ENCODE results near the gene FBXL14. TPM values are rescaled to one million over a fixed set of nuclear protein-coding genes. Genes with fewer than 3 reads are reported as not detected.

Gene FBXL14
- total RNA-seq, 4 donors from 2014 or later, result 1.5 to 17.4 (median 13.5) TPM

DNA sequence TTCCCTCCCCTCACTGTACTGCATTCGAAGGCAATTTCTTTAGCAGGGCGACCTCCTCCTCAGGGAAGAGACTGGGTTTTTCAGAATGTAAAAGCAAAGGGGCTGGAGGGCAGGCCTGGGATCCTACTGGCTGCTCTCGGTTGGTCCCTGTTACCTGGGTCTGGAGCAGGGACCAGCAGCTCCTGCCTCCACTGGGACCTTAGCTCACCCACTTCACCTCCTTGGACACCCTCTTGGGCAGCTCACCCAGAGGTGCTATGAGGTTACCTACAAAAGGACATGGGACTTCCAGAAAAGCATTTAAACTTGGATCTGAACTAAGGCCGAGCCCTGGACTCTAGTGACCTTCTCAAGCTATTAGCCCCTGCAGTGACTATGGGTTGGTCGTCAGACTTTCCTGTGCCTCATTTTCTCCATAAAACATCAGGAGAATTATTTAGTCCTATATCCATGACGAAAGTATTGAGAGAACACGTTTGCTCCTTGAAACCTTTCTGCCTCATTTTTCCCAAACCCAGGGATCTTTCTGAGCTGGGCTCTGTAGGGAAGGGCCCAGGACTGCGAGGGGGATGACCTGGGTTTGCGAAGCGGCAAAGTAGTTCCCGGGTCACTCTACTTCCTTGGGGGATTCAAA, 65.0 kb downstream of the FBXL14 start:
- Histone ChIP-seq H3K36me3 (no peaks in the 10 kb centered on the region), H3K4me1 (no peaks in the 10 kb centered on the region), H3K27me3 (peaks cover 0 to 4% of the 10 kb centered on the region in 2 donors), H3K9me3 (no peaks in the 10 kb centered on the region), H3K27ac (no peak overlapping the region), H3K4me3 (peak overlapping the region; percentile 26 to 49)
- no peak for TF ChIP-seq POLR2A (IDR thresholded peaks at IDR 0.05)
- TF ChIP-seq, protein P1, sequence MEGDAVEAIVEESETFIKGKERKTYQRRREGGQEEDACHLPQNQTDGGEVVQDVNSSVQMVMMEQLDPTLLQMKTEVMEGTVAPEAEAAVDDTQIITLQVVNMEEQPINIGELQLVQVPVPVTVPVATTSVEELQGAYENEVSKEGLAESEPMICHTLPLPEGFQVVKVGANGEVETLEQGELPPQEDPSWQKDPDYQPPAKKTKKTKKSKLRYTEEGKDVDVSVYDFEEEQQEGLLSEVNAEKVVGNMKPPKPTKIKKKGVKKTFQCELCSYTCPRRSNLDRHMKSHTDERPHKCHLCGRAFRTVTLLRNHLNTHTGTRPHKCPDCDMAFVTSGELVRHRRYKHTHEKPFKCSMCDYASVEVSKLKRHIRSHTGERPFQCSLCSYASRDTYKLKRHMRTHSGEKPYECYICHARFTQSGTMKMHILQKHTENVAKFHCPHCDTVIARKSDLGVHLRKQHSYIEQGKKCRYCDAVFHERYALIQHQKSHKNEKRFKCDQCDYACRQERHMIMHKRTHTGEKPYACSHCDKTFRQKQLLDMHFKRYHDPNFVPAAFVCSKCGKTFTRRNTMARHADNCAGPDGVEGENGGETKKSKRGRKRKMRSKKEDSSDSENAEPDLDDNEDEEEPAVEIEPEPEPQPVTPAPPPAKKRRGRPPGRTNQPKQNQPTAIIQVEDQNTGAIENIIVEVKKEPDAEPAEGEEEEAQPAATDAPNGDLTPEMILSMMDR (IDR thresholded peaks at IDR 0.05), result no peak
- DNase-seq, result no peak
- intact Hi-C loops (cut with DNase I; ENCODE audit: low total_unique reads), result no loop called here

DNA sequence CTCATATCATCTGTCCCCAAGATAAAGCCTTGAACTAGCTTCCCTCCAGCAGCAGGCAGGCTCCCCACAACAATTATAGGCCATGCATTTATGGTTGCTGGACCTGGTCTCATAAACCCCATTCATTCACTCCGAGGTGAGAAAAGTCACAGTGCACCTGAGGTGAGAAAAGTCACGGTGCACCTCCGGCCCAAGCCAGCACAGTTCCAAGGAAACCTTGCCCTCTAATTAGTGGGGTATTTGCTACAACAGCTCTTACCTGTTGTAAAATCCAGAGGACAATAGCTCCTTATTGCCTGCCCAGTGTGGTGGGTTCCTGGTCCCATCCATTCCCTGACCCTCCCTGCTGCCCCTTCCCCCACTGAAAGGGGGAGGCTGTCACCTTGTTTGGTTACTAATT, 65.6 kb downstream of the FBXL14 start:
- Histone ChIP-seq H3K27me3 (peaks cover 0 to 4% of the 10 kb centered on the region in 2 donors), H3K27ac (no peak overlapping the region), H3K4me3 (no peak overlapping the region), H3K36me3 (no peaks in the 10 kb centered on the region), H3K4me1 (no peaks in the 10 kb centered on the region), H3K9me3 (no peaks in the 10 kb centered on the region)
- DNase-seq, result no peak
- TF ChIP-seq, protein P1 (IDR thresholded peaks at IDR 0.05), result no peak
- no peak for TF ChIP-seq POLR2A (IDR thresholded peaks at IDR 0.05)
- intact Hi-C loops (cut with DNase I; ENCODE audit: low total_unique reads), result no loop called here

DNA sequence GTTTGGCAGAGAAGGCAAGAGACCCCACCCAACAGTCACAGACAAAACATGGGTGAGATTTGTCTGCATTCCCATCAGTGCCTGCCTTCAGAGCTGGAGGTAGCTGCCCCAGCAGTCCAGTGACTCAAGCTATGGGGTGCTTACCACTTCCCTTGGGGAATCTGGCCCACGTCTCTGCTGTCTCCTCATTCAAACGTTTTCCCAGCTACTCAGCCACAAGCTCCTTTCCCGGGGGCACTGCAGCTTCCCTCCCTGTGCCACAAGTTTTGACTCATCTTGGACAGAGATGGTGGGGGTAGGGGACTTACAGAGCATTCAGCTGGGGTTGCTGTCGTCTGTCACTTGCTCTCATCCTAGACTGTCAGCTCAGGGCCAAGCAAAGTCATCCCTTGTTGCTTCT, 66.6 kb downstream of the FBXL14 start:
- no peak overlapping the region for H3K4me3 ChIP-seq
- peaks cover 0 to 4% of the 10 kb centered on the region in 2 donors for H3K27me3 ChIP-seq
- DNase-seq, result no peak

DNA sequence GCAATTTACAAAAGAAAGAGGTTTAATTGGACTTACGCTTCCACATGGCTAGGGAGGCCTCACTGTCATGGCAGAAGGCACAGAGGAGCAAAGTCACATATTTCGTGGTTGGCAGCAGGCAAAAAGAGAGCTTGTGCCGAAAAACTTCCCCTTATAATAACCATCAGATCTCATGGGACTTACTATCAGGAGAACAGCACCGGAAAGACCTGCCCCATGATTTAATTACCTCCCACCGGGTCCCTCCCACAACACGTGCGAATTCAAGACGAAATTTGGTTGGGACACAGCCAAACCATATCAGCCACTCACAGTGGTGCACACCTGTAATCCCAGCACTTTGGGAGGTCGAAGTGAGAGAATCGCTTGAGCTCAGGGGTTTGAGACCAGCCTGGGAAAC, 68.5 kb downstream of the FBXL14 start:
- TF ChIP-seq, protein P1 (IDR thresholded peaks at IDR 0.05), result no peak
- TF ChIP-seq POLR2A (IDR thresholded peaks at IDR 0.05), result no peak
- Histone ChIP-seq H3K27ac (no peak overlapping the region), H3K9me3 (no peaks in the 10 kb centered on the region), H3K27me3 (peaks cover 0 to 4% of the 10 kb centered on the region in 2 donors), H3K4me1 (no peaks in the 10 kb centered on the region), H3K4me3 (no peak overlapping the region), H3K36me3 (no peaks in the 10 kb centered on the region)
- intact Hi-C loops (cut with DNase I; ENCODE audit: low total_unique reads), result no loop called here
- DNase-seq, result no peak

More for the DNA sequence above, 66.6 kb downstream of the FBXL14 start:
- Histone ChIP-seq H3K36me3 (no peaks in the 10 kb centered on the region), H3K4me1 (no peaks in the 10 kb centered on the region), H3K9me3 (no peaks in the 10 kb centered on the region), H3K27ac (no peak overlapping the region)
- no peak for TF ChIP-seq POLR2A (IDR thresholded peaks at IDR 0.05)
- TF ChIP-seq, protein P1 (IDR thresholded peaks at IDR 0.05), result no peak
- intact Hi-C loops (cut with DNase I; ENCODE audit: low total_unique reads), result no loop called here

DNA sequence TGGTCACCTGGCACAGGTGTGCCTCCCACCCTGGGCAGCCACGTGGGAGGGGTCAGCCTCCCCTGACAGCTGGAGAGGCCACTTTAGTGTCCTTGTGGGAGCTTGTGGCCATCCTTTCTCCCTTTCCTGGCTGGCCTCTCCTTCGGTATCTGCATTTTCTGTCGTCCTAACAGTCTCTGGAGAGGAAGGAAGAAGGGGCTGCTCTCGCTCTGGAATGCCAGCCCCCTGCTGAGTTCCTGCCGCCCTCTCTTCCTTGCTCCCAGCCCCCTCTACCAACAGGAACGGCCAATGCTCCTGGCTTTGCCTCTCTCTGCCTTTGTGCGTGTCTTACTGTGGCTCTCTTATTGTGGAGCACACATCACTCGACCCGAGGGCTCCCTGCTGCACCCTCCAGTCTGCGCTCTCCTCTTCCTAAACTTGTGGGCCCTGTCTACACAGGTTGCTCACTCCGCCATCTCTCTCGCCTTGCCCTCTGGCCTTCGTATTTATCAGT, 70.8 kb downstream of the FBXL14 start:
- intact Hi-C loops (cut with DNase I; ENCODE audit: low total_unique reads), result no loop called here
- Histone ChIP-seq H3K36me3 (no peaks in the 10 kb centered on the region), H3K27me3 (no peaks in the 10 kb centered on the region), H3K27ac (no peak overlapping the region), H3K4me3 (no peak overlapping the region), H3K4me1 (peaks cover 0 to 6% of the 10 kb centered on the region in 2 donors), H3K9me3 (no peaks in the 10 kb centered on the region)
- TF ChIP-seq POLR2A (IDR thresholded peaks at IDR 0.05), result no peak
- TF ChIP-seq, protein P1 (IDR thresholded peaks at IDR 0.05), result no peak
- no peak for DNase-seq
